Neural progenitor cell (in vitro differentiated cells): Measurements from ENCODE around the gene GMDS.

Experiments used
- CTCF ChIP-seq: fragments of 200-600 bp; sonication (generic); IDR thresholded peaks from 2 replicates; pipeline ENCODE4 v1.5.1; 2017; ENCODE audit warnings: antibody characterized with exemption, mild to moderate bottlenecking
- EZH2 ChIP-seq: fragments of 200-600 bp; sonication (generic); IDR thresholded peaks from 2 replicates; pipeline ENCODE4 v1.6.1; 2017; ENCODE audit warnings: antibody characterized with exemption, mild to moderate bottlenecking, moderate library complexity
- EZH2phosphoT487 ChIP-seq: fragments of 200-600 bp; sonication (generic); IDR thresholded peaks from 2 replicates; pipeline ENCODE4 v1.6.1; 2017; ENCODE audit warnings: antibody characterized with exemption

- no peak for TF ChIP-seq CTCF
- no peak for TF ChIP-seq EZH2phosphoT487
- no peak for TF ChIP-seq EZH2
These were observed 341.0 kb downstream of the GMDS start for GRCh38 chr6:1904466-1904799.
